BE2C (cell line): Measurements from ENCODE around the gene DPP10. TPM values are rescaled to one million over a fixed set of nuclear protein-coding genes. Genes with fewer than 3 reads are reported as not detected.
"Not testable (repeated sequence)": the region's sequence is repeated elsewhere in the genome, so short reads cannot be mapped to it uniquely, and the experiment has no call there.

ENCODE experiments used
- DNase-seq: peaks from one replicate; pipeline ENCODE4 v3.0.0-alpha.2; 2020
- H3K27me3 ChIP-seq: fragments of 250-450 bp; sonication (Bioruptor Pico); 2 replicates; pipeline ENCODE4 v1.5.1; 2020; ENCODE audit warnings: mild to moderate bottlenecking
- H3K36me3 ChIP-seq: fragments of 250-450 bp; sonication (Bioruptor Pico); 2 replicates; pipeline ENCODE4 v1.5.1; 2020; ENCODE audit warnings: mild to moderate bottlenecking
- H3K4me1 ChIP-seq: fragments of 250-450 bp; sonication (Bioruptor Pico); 2 replicates; pipeline ENCODE4 v1.5.1; 2020
- H3K4me3 ChIP-seq: 2 replicates; pipeline ENCODE4 v1.5.1; 2011; ENCODE audit warnings: low read depth, low read length
- H3K9me3 ChIP-seq: fragments of 250-450 bp; sonication (Bioruptor Pico); 2 replicates; pipeline ENCODE4 v1.5.1; 2020
- polyA plus RNA-seq: library from polyadenylated mRNA; unstranded; fragments of >200 nt; gene quantifications from one replicate; pipeline ENCODE4 v1.2.1, GENCODE V29; 2012; ENCODE audit warnings: low read depth, missing spikeins; ENCODE audit not compliant: insufficient read length, insufficient read depth
- TF ChIP-seq, protein P1 (sequence below): IDR thresholded peaks from 2 replicates; pipeline ENCODE4 v1.5.1; 2012; ENCODE audit warnings: mild to moderate bottlenecking, low read depth, low read length

DPP10 gene
- polyA plus RNA-seq: not detected

DNA sequence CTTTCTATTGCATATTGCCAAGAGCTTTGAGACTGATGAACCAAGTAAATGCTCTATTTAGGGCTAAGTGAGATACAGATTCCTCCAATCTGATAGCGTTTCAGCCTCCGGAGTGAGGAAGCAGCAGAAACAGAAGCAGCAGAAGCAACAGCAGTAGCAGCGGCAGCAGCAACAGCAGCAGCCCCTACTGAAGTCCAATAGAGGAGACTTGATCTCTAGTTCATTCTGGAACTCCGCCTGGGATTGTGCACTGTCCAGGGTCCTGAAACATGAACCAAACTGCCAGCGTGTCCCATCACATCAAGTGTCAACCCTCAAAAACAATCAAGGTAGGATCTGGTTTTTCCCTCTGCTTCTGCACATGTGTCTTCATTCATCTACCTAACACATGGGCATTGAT is at the start of gene DPP10:
Gene DPP10 (plus strand): TSS at position 132 of the 400 bp plus-strand sequence.
- H3K4me3 ChIP-seq: no peak within 1 kb of the TSS
- TF ChIP-seq, protein P1, sequence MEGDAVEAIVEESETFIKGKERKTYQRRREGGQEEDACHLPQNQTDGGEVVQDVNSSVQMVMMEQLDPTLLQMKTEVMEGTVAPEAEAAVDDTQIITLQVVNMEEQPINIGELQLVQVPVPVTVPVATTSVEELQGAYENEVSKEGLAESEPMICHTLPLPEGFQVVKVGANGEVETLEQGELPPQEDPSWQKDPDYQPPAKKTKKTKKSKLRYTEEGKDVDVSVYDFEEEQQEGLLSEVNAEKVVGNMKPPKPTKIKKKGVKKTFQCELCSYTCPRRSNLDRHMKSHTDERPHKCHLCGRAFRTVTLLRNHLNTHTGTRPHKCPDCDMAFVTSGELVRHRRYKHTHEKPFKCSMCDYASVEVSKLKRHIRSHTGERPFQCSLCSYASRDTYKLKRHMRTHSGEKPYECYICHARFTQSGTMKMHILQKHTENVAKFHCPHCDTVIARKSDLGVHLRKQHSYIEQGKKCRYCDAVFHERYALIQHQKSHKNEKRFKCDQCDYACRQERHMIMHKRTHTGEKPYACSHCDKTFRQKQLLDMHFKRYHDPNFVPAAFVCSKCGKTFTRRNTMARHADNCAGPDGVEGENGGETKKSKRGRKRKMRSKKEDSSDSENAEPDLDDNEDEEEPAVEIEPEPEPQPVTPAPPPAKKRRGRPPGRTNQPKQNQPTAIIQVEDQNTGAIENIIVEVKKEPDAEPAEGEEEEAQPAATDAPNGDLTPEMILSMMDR: no peak
- H3K27me3 ChIP-seq: no peaks in the 10 kb centered on the region
- H3K36me3 ChIP-seq: no peaks in the 10 kb centered on the region
- no peaks in the 10 kb centered on the region for H3K9me3 ChIP-seq
- H3K4me1 ChIP-seq: no peaks in the 10 kb centered on the region
- DNase-seq: no peak

DNA sequence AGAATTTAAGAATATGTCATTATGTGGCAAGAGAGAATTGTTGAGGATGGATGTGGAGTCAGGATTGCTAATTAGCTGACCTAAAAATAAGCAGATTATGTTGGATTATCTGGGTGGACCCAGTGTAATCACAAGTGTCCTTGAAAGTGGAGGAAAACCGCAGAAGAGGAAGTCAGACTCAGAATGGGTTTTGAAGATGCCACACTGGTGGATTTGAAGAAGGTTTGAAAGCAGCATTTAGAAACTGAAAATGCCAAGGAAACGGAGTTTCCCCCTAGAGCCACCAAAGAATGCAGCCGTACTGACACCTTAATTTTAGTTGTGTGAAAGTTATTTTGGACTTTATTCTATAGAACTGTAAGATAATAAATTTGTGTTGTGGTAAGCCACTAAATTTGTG is 41.6 kb upstream of the DPP10 start:
- TF ChIP-seq, protein P1: no peak
- no peak for DNase-seq
- Histone ChIP-seq H3K4me3 (no peak overlapping the region), H3K36me3 (no peaks in the 10 kb centered on the region), H3K27me3 (no peaks in the 10 kb centered on the region), H3K4me1 (no peaks in the 10 kb centered on the region), H3K9me3 (no peaks in the 10 kb centered on the region)

DNA sequence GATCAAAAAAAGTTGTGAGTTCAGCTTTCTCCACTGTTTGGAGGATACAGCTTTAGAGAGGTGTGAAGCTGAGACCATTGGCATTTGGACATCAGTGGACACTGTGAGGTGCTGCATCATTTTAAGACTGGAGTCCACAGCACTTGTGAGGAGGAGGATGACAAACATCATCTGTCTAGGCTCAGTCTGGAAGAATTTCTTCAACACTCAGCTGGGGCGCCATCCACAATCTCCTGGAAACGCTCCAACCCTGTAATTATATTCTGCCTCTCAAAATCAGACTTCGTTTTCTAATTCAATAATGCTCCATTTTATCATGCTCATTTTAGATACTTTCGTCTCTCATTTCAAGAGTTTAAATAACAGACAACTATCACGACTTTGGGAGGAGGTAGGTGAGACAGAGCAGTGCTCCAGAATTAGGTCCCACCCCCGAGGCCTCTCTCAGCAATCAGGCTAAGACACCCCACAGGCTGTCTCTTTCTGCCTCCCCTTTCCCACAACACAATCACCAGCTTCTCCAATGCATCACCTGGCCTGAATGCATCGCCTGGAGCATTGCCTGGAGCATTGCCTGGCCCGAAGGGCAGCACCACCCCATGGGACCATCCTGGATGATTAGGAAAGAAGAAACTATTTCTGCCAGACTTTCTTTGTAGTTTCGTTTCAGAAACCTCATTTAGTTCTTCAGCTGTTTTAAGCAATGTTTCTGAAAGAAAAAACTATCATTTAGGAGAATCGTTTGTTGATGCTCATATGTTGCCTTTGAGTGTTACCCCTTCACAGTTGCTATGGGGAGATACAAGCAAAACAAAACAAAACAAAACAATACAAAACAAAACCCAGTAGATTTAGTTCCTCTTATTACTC is 37.0 kb upstream of the DPP10 start:
- H3K36me3 ChIP-seq: no peaks in the 10 kb centered on the region
- TF ChIP-seq, protein P1: no peak
- H3K9me3 ChIP-seq: no peaks in the 10 kb centered on the region
- no peaks in the 10 kb centered on the region for H3K27me3 ChIP-seq
- no peak for DNase-seq
- no peak overlapping the region for H3K4me3 ChIP-seq
- H3K4me1 ChIP-seq: no peaks in the 10 kb centered on the region

DNA sequence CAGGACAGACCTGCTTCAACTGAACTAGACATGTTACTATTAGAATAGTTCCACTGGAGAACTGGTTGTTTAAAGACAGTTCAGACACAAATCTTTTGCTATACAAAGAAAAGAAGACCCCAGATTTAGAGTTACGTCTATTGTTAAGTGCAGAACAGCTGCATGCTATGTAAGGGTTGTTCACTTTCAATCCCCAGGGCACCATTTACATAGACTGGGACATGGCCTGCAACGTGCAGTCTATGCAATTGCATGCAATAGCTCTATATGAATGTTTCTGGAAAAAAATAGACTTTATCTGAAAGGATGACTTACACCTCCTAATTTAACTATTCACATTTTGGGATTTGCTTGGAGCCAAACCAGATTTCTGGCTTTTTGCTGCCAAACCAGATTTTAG is 36.1 kb upstream of the DPP10 start:
- no peaks in the 10 kb centered on the region for H3K27me3 ChIP-seq
- TF ChIP-seq, protein P1: no peak
- no peaks in the 10 kb centered on the region for H3K36me3 ChIP-seq
- no peaks in the 10 kb centered on the region for H3K9me3 ChIP-seq
- no peak for DNase-seq
- H3K4me1 ChIP-seq: no peaks in the 10 kb centered on the region
- H3K4me3 ChIP-seq: no peak overlapping the region

DNA sequence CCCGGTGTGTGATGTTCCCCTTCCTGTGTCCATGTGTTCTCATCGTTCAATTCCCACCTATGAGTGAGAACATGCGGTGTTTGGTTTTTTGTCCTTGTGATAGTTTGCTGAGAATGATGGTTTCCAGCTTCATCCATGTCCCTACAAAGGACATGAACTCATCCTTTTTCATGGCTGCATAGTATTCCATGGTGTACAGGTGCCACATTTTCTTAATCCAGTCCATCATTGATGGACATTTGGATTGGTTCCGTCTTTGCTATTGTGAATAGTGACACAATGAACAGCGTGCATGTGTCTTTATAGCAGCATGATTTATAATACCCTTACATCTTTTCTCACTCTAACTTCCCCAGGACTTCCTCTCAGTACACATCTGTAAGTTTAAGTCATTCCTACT is 35.1 kb upstream of the DPP10 start:
- DNase-seq, H3K4me3 ChIP-seq, H3K36me3 ChIP-seq, H3K9me3 ChIP-seq, H3K27me3 ChIP-seq, H3K4me1 ChIP-seq: not testable (repeated sequence)

DNA sequence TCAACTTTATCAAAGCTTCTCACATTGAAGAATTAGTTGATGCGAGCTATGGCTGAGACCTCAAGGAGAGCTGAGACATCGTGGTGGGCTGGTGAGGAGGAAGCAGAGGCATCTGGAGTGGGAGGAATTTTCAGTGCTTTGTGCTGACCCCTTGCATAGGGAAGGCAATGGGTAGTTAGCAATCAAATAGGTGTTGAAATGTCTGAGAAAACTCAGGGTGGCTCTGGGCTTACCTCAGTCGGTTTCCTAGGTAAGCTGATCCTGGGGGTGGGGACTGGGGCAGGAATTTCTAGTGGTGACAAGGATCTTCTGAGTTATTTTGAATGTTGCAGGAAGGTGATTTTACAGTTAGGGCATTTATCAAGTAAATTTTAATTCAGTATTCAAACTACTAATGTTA is 20.7 kb upstream of the DPP10 start:
- no peak for DNase-seq
- Histone ChIP-seq H3K4me3 (no peak overlapping the region), H3K36me3 (no peaks in the 10 kb centered on the region), H3K27me3 (no peaks in the 10 kb centered on the region), H3K9me3 (no peaks in the 10 kb centered on the region), H3K4me1 (no peaks in the 10 kb centered on the region)
- TF ChIP-seq, protein P1: no peak
